GM23338 (cell line): ENCODE data around the gene ADGRL3. TPM values are rescaled to one million over a fixed set of nuclear protein-coding genes. Genes with fewer than 3 reads are reported as not detected.

ENCODE experiments used
- ATAC-seq: fragments of 200-7000 bp; cut with Tn5 transposase; 3 replicates; pipeline ENCODE4 v1.9.1; 2020
- DNase-seq: peaks from one replicate; pipeline ENCODE4 v3.0.0-alpha.2; 2015; ENCODE audit warnings: low spot score
- H2AFZ ChIP-seq: fragments of 200-600 bp; sonication (generic); 2 replicates; pipeline ENCODE4 v1.8.0; 2016; ENCODE audit warnings: antibody characterized with exemption, mild to moderate bottlenecking, moderate library complexity
- H3F3A ChIP-seq: fragments of 200-600 bp; sonication (generic); replicated peaks from 2 replicates; pipeline ENCODE4 v1.8.0; 2017; ENCODE audit warnings: antibody characterized with exemption, mixed run types, low read depth
- H3K27ac ChIP-seq: fragments of 200-600 bp; sonication (generic); 2 replicates; pipeline ENCODE4 v1.6.1; 2016; ENCODE audit warnings: low read depth
- H3K27me3 ChIP-seq: fragments of 200-600 bp; sonication (generic); 2 replicates; pipeline ENCODE4 v1.8.0; 2016; ENCODE audit warnings: mild to moderate bottlenecking, mixed run types, moderate library complexity; ENCODE audit not compliant: insufficient read depth
- H3K36me3 ChIP-seq: fragments of 200-600 bp; sonication (generic); 2 replicates; pipeline ENCODE4 v1.8.0; 2016; ENCODE audit warnings: mild to moderate bottlenecking; ENCODE audit not compliant: insufficient read depth
- H3K4me1 ChIP-seq: fragments of 200-600 bp; sonication (generic); 2 replicates; pipeline ENCODE4 v1.8.0; 2016; ENCODE audit warnings: mild to moderate bottlenecking, moderate library complexity; ENCODE audit not compliant: insufficient read depth
- H3K4me2 ChIP-seq: fragments of 200-600 bp; sonication (generic); 2 replicates; pipeline ENCODE4 v1.7.1; 2017; ENCODE audit warnings: mixed run types
- H3K4me3 ChIP-seq: fragments of 200-600 bp; sonication (generic); 2 replicates; pipeline ENCODE4 v1.6.1; 2016; ENCODE audit warnings: mixed run types
- H3K79me2 ChIP-seq: fragments of 200-600 bp; sonication (generic); replicated peaks from 2 replicates; pipeline ENCODE4 v1.8.0; 2017; ENCODE audit warnings: mild to moderate bottlenecking; ENCODE audit not compliant: insufficient read depth
- H3K9me2 ChIP-seq: fragments of 200-600 bp; sonication (generic); 2 replicates; pipeline ENCODE4 v1.8.0; 2017; ENCODE audit not compliant: insufficient read depth
- H4K20me1 ChIP-seq: fragments of 200-600 bp; sonication (generic); replicated peaks from 2 replicates; pipeline ENCODE4 v1.8.0; 2017; ENCODE audit warnings: mild to moderate bottlenecking; ENCODE audit not compliant: insufficient read depth
- H3K27ac Mint-ChIP-seq: 2 replicates; pipeline ENCODE4 v1.8.0; 2020; ENCODE audit warnings: inconsistent platforms, mild to moderate bottlenecking, moderate library complexity, mixed read lengths
- H3K27me3 Mint-ChIP-seq: 3 replicates; pipeline ENCODE4 v1.8.0; 2022; ENCODE audit warnings: low read depth, mild to moderate bottlenecking, moderate library complexity, mixed read lengths, inconsistent platforms; ENCODE audit not compliant: insufficient read depth, poor library complexity
- H3K36me3 Mint-ChIP-seq: 3 replicates; pipeline ENCODE4 v1.8.0; 2021; ENCODE audit warnings: low read depth, mild to moderate bottlenecking, inconsistent platforms, moderate library complexity, mixed read lengths
- H3K4me1 Mint-ChIP-seq: 3 replicates; pipeline ENCODE4 v1.8.0; 2020; ENCODE audit warnings: mild to moderate bottlenecking, inconsistent platforms, mixed read lengths
- H3K4me3 Mint-ChIP-seq: 3 replicates; pipeline ENCODE4 v1.8.0; 2021; ENCODE audit warnings: moderate library complexity, mild to moderate bottlenecking, inconsistent platforms, mixed read lengths
- H3K9me3 Mint-ChIP-seq: 3 replicates; pipeline ENCODE4 v1.8.0; 2020; ENCODE audit warnings: moderate library complexity, mild to moderate bottlenecking, inconsistent platforms, mixed read lengths
- CREB1 ChIP-seq: fragments of 250-450 bp; sonication (Bioruptor Pico); IDR thresholded peaks from 2 replicates; pipeline ENCODE4 v1.5.0; 2020; ENCODE audit warnings: low read depth, mild to moderate bottlenecking, moderate library complexity
- EZH2phosphoT487 ChIP-seq: fragments of 200-600 bp; sonication (generic); IDR thresholded peaks from one replicate; pipeline ENCODE4 v1.8.1; 2018; ENCODE audit warnings: antibody characterized with exemption; ENCODE audit not compliant: unreplicated experiment
- REST ChIP-seq: IDR thresholded peaks from one replicate; pipeline ENCODE4 v1.6.1; 2018; ENCODE audit warnings: antibody characterized with exemption; ENCODE audit not compliant: unreplicated experiment
- STAT1 ChIP-seq: IDR thresholded peaks from one replicate; pipeline ENCODE4 v1.6.1; 2016; ENCODE audit warnings: antibody characterized with exemption; ENCODE audit not compliant: unreplicated experiment
- ZNF114 ChIP-seq: fragments of 250-450 bp; sonication (Bioruptor Pico); IDR thresholded peaks from 2 replicates; pipeline ENCODE4 v1.5.0; 2020; ENCODE audit warnings: mild to moderate bottlenecking, moderate library complexity
- ZNF331 ChIP-seq: fragments of 250-450 bp; sonication (Bioruptor Pico); IDR thresholded peaks from 2 replicates; pipeline ENCODE4 v1.5.0; 2020; ENCODE audit warnings: low read depth, mild to moderate bottlenecking, moderate library complexity
- polyA plus RNA-seq: library from polyadenylated mRNA; unstranded; fragments of >200 nt; fragmentation: Nextera tagmentation; extraction: Ambion mirVana; gene quantifications from 2 replicates; pipeline ENCODE4 v1.2.1, GENCODE V29; 2016
- total RNA-seq: library from RNA; depleted of rRNA; stranded (reverse); fragments of >200 nt; shearing (Covaris generic); gene quantifications from 2 replicates; pipeline ENCODE4 v1.2.3, GENCODE V29; 2014
- TF ChIP-seq, protein P1 (sequence below): IDR thresholded peaks from 2 replicates; pipeline ENCODE4 v1.6.1; 2016; ENCODE audit warnings: antibody characterized with exemption
- TF ChIP-seq, protein P2 (sequence below), 2 experiments: fragments of 200-600 bp in 1 of 2; sonication (generic) in 1 of 2; conservative IDR thresholded peaks; 2 replicates each; pipeline versions ENCODE4 v1.5.1 to v1.6.1; 2016 to 2017; ENCODE audit warnings: antibody characterized with exemption in 2 of 2, low read depth in 2 of 2, mild to moderate bottlenecking in 2 of 2, moderate library complexity in 1 of 2

ADGRL3 gene
- total and polyA plus RNA-seq, 2 experiments from 2014 or later = 9.7 to 16.5 TPM

DNA sequence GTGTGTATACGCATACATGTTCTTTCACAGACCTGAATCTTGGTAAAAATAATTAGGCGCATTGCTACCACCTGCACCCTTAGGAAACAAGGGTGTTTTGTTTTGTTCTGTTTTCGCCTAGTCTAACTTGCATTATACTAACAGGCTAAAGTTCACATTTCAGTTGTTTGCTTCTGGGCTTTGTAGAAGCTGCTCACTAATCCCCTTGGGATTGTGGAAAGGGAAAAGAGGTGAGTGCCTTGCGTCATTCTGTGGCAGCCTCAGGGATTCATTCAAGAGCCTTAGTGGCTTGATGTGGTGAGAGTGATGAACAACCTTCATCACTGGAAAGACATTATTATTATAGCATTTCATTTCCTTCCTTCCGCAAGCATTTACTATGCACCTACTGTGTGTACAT lies 331.1 kb downstream of the ADGRL3 start:
- H3K4me1 Mint-ChIP-seq = no peaks in the 10 kb centered on the region; the same call in 2 of the 3 replicates
- H3K9me3 Mint-ChIP-seq = peaks cover 3% of the 10 kb centered on the region; the same call in 1 of the 3 replicates
- H3K4me2 ChIP-seq = no peak overlapping the region
- TF ChIP-seq ZNF114 (CRISPR knock-in tag) (no peak), EZH2phosphoT487 (no peak), REST (no peak), CREB1 (CRISPR knock-in tag) (no peak), STAT1 (no peak), ZNF331 (CRISPR knock-in tag) (no peak)
- TF ChIP-seq, protein P1, sequence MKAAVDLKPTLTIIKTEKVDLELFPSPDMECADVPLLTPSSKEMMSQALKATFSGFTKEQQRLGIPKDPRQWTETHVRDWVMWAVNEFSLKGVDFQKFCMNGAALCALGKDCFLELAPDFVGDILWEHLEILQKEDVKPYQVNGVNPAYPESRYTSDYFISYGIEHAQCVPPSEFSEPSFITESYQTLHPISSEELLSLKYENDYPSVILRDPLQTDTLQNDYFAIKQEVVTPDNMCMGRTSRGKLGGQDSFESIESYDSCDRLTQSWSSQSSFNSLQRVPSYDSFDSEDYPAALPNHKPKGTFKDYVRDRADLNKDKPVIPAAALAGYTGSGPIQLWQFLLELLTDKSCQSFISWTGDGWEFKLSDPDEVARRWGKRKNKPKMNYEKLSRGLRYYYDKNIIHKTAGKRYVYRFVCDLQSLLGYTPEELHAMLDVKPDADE = no peak
- TF ChIP-seq, protein P2, sequence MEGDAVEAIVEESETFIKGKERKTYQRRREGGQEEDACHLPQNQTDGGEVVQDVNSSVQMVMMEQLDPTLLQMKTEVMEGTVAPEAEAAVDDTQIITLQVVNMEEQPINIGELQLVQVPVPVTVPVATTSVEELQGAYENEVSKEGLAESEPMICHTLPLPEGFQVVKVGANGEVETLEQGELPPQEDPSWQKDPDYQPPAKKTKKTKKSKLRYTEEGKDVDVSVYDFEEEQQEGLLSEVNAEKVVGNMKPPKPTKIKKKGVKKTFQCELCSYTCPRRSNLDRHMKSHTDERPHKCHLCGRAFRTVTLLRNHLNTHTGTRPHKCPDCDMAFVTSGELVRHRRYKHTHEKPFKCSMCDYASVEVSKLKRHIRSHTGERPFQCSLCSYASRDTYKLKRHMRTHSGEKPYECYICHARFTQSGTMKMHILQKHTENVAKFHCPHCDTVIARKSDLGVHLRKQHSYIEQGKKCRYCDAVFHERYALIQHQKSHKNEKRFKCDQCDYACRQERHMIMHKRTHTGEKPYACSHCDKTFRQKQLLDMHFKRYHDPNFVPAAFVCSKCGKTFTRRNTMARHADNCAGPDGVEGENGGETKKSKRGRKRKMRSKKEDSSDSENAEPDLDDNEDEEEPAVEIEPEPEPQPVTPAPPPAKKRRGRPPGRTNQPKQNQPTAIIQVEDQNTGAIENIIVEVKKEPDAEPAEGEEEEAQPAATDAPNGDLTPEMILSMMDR (conservative IDR thresholded peaks at IDR 0.05; ENCODE audit: low read depth in 2 of 2) = no peak
- no peaks in the 10 kb centered on the region for H3K27me3 Mint-ChIP-seq
- H3K36me3 Mint-ChIP-seq = peaks cover 9% of the 10 kb centered on the region; the same call in 1 of the 3 replicates
- no peaks in the 10 kb centered on the region for H3F3A ChIP-seq
- H3K4me1 ChIP-seq = no peaks in the 10 kb centered on the region
- H3K36me3 ChIP-seq = no peaks in the 10 kb centered on the region
- no peaks in the 10 kb centered on the region for H3K9me2 ChIP-seq
- H3K27ac Mint-ChIP-seq = no peak overlapping the region
- no peak overlapping the region for H2AFZ ChIP-seq
- 0 out of 2 replicates have a peak, but pooled peaks cover 2% of the 10 kb centered on the region for H3K79me2 ChIP-seq
- H3K27me3 ChIP-seq = no peaks in the 10 kb centered on the region
- ATAC-seq (peak; percentile 56; the same call in 2 of the 3 replicates), DNase-seq (no peak)
- H3K4me3 ChIP-seq = no peak overlapping the region
- no peak overlapping the region for H3K27ac ChIP-seq
- no peak overlapping the region for H3K4me3 Mint-ChIP-seq
- H4K20me1 ChIP-seq = no peaks in the 10 kb centered on the region
